SK-N-SH treated with all-trans-retinoic acid at 6 μM for 48 hours (cell line): ENCODE results near the gene PRPH2.

Source experiments
- ATAC-seq: fragments of 200-7000 bp; cut with Tn5 transposase; 3 replicates; pipeline ENCODE4 v1.9.1; 2020; ENCODE audit warnings: mild to moderate bottlenecking, moderate library complexity
- ARNTL ChIP-seq: fragments of 450-650 bp; formaldehyde crosslinking; IDR thresholded peaks from 2 replicates; pipeline ENCODE4 v1.5.0; 2020; ENCODE audit warnings: low read depth, mild to moderate bottlenecking, moderate library complexity, borderline replicate concordance
- BACH2 ChIP-seq: fragments of 250-450 bp; sonication (Bioruptor Pico); IDR thresholded peaks from 2 replicates; pipeline ENCODE4 v1.9.0; 2021; ENCODE audit warnings: mild to moderate bottlenecking, borderline replicate concordance
- CSDC2 ChIP-seq: fragments of 250-450 bp; sonication (Bioruptor Pico); IDR thresholded peaks from 2 replicates; pipeline ENCODE4 v1.5.0; 2020; ENCODE audit warnings: mild to moderate bottlenecking, moderate library complexity
- ESRRG ChIP-seq: fragments of 250-450 bp; sonication (Bioruptor Pico); IDR thresholded peaks from 2 replicates; pipeline ENCODE4 v1.6.1; 2021; ENCODE audit warnings: mild to moderate bottlenecking
- GLIS3 ChIP-seq: fragments of 250-450 bp; sonication (Bioruptor Pico); IDR thresholded peaks from 2 replicates; pipeline ENCODE4 v1.5.0; 2020; ENCODE audit warnings: mild to moderate bottlenecking, moderate library complexity
- ISL1 ChIP-seq: fragments of 250-450 bp; sonication (Bioruptor Pico); IDR thresholded peaks from 2 replicates; pipeline ENCODE4 v2.1.2; 2022; ENCODE audit warnings: mild to moderate bottlenecking, moderate library complexity
- OSR1 ChIP-seq: fragments of 250-450 bp; sonication (Bioruptor Pico); IDR thresholded peaks from 2 replicates; pipeline ENCODE4 v1.8.0; 2022; ENCODE audit warnings: moderate library complexity, mild to moderate bottlenecking, inconsistent platforms
- PPARA ChIP-seq: fragments of 250-450 bp; sonication (Bioruptor Pico); IDR thresholded peaks from 2 replicates; pipeline ENCODE4 v1.5.0; 2020; ENCODE audit warnings: mild to moderate bottlenecking, borderline replicate concordance
- RARB ChIP-seq: fragments of 250-450 bp; sonication (Bioruptor Pico); IDR thresholded peaks from 2 replicates; pipeline ENCODE4 v1.8.0; 2021; ENCODE audit warnings: mild to moderate bottlenecking, moderate library complexity
- SNAI2 ChIP-seq: fragments of 250-450 bp; sonication (Bioruptor Pico); IDR thresholded peaks from 2 replicates; pipeline ENCODE4 v1.5.0; 2020; ENCODE audit warnings: mild to moderate bottlenecking, moderate library complexity
- TCF4 ChIP-seq: fragments of 250-450 bp; sonication (Bioruptor Pico); IDR thresholded peaks from 2 replicates; pipeline ENCODE4 v1.8.0; 2021; ENCODE audit warnings: mild to moderate bottlenecking, moderate library complexity, borderline replicate concordance
- ZC3H10 ChIP-seq: fragments of 250-450 bp; sonication (Bioruptor Pico); IDR thresholded peaks from 2 replicates; pipeline ENCODE4 v1.5.1; 2021; ENCODE audit warnings: mild to moderate bottlenecking, moderate library complexity
- ZFP3 ChIP-seq: fragments of 250-450 bp; sonication (Bioruptor Pico); IDR thresholded peaks from 2 replicates; pipeline ENCODE4 v1.5.0; 2020; ENCODE audit warnings: mild to moderate bottlenecking, moderate library complexity
- ZFP30 ChIP-seq: fragments of 450-650 bp; formaldehyde crosslinking; IDR thresholded peaks from 2 replicates; pipeline ENCODE4 v1.5.0; 2022; ENCODE audit warnings: mild to moderate bottlenecking, moderate library complexity
- ZNF565 ChIP-seq: fragments of 450-650 bp; formaldehyde crosslinking; conservative IDR thresholded peaks from 2 replicates; pipeline ENCODE4 v1.5.0; 2020; ENCODE audit warnings: low read depth, mild to moderate bottlenecking, moderate library complexity
- ZNF70 ChIP-seq: fragments of 450-650 bp; formaldehyde crosslinking; IDR thresholded peaks from 2 replicates; pipeline ENCODE4 v1.5.0; 2020; ENCODE audit warnings: mild to moderate bottlenecking, moderate library complexity
- ZNF8 ChIP-seq: fragments of 450-650 bp; formaldehyde crosslinking; IDR thresholded peaks from 2 replicates; pipeline ENCODE4 v1.5.0; 2020; ENCODE audit warnings: mild to moderate bottlenecking, moderate library complexity
- TF ChIP-seq, protein P1 (sequence below): fragments of 250-450 bp; sonication (Bioruptor Pico); IDR thresholded peaks from 2 replicates; pipeline ENCODE4 v1.8.0; 2020; ENCODE audit warnings: mild to moderate bottlenecking, moderate library complexity, borderline replicate concordance
- TF ChIP-seq, protein P2 (sequence below): fragments of 250-450 bp; sonication (Bioruptor Pico); IDR thresholded peaks from 2 replicates; pipeline ENCODE4 v1.8.0; 2021; ENCODE audit warnings: low read depth, mild to moderate bottlenecking, moderate library complexity, borderline replicate concordance
- TF ChIP-seq, protein P3 (sequence below): fragments of 250-450 bp; sonication (Bioruptor Pico); IDR thresholded peaks from 2 replicates; pipeline ENCODE4 v1.5.0; 2020; ENCODE audit warnings: mild to moderate bottlenecking, moderate library complexity

The PRPH2 gene, protein sequence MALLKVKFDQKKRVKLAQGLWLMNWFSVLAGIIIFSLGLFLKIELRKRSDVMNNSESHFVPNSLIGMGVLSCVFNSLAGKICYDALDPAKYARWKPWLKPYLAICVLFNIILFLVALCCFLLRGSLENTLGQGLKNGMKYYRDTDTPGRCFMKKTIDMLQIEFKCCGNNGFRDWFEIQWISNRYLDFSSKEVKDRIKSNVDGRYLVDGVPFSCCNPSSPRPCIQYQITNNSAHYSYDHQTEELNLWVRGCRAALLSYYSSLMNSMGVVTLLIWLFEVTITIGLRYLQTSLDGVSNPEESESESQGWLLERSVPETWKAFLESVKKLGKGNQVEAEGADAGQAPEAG

GRCh38 chr6:42722497-42722896 lies at the start of gene PRPH2:
PRPH2 (minus strand) TSS chr6:42722597; CDS start chr6:42722334, 263 bp downstream.
- TF ChIP-seq ESRRG (no peak), ZFP3 (no peak), ARNTL (no peak), ZNF565 (CRISPR knock-in tag) (no peak)
- TF ChIP-seq, protein P1, sequence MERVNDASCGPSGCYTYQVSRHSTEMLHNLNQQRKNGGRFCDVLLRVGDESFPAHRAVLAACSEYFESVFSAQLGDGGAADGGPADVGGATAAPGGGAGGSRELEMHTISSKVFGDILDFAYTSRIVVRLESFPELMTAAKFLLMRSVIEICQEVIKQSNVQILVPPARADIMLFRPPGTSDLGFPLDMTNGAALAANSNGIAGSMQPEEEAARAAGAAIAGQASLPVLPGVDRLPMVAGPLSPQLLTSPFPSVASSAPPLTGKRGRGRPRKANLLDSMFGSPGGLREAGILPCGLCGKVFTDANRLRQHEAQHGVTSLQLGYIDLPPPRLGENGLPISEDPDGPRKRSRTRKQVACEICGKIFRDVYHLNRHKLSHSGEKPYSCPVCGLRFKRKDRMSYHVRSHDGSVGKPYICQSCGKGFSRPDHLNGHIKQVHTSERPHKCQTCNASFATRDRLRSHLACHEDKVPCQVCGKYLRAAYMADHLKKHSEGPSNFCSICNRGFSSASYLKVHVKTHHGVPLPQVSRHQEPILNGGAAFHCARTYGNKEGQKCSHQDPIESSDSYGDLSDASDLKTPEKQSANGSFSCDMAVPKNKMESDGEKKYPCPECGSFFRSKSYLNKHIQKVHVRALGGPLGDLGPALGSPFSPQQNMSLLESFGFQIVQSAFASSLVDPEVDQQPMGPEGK (CRISPR knock-in tag) = no peak
- no peak for ATAC-seq

DNA sequence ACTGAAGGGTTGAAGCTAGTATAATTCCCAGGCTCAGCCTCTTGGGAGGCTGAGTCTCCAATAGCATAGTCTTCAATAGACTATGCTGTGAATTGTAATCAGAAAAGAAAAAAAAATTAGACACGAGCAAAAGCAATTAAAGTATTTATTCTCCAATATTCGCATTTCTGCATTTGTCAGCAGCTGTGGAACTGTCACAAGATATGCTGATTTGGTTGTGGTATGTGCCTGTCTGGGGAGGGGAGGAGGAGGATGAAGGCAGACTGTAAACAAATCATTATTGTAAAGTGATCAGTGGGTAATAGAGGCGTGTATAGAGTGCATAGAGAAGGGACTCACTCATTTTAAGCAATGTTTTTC lies 49.3 kb upstream of the PRPH2 start:
- no peak for ATAC-seq
- TF ChIP-seq ISL1 (CRISPR knock-in tag) = no peak

- TF ChIP-seq ZNF70 (no peak), PPARA (no peak), ZFP30 (CRISPR knock-in tag) (no peak), ZC3H10 (CRISPR knock-in tag) (no peak), ZNF565 (CRISPR knock-in tag) (no peak), SNAI2 (CRISPR knock-in tag) (no peak)
- ATAC-seq = no peak
Measured at GRCh38 chr6:42769836-42770235, 47.4 kb upstream of the PRPH2 start.

DNA sequence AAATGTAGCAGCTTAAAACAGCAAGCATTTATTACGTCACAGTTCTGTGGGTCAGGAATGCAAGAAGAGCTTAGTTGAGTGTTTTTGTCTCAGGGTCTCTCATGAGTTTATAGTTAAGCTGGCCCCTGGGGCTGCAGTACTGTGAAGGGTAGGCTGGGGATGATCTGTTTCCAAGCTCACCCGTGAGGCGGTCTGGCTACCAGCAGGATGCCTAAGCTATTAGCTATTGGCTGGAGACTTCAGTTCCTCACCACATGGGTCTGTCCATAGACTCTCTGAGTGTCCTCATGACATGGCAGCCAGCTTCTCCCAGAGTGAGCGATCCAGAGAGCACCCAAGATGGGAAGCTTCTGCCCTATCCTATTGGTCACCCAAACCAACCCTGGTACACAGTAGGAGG lies 46.7 kb upstream of the PRPH2 start:
- no peak for ATAC-seq
- TF ChIP-seq ZNF8 (CRISPR knock-in tag) = no peak
- TF ChIP-seq, protein P1 (CRISPR knock-in tag) = no peak
- TF ChIP-seq OSR1 (CRISPR knock-in tag) = no peak

GRCh38 chr6:42766163-42766670 lies 43.8 kb upstream of the PRPH2 start:
- peak; percentile 86 for ATAC-seq
- no peak for TF ChIP-seq ESRRG
- no peak for TF ChIP-seq OSR1 (CRISPR knock-in tag)
- no peak for TF ChIP-seq ZC3H10 (CRISPR knock-in tag)
- no peak for TF ChIP-seq PPARA
- no peak for TF ChIP-seq ZFP30 (CRISPR knock-in tag)
- TF ChIP-seq, protein P2, sequence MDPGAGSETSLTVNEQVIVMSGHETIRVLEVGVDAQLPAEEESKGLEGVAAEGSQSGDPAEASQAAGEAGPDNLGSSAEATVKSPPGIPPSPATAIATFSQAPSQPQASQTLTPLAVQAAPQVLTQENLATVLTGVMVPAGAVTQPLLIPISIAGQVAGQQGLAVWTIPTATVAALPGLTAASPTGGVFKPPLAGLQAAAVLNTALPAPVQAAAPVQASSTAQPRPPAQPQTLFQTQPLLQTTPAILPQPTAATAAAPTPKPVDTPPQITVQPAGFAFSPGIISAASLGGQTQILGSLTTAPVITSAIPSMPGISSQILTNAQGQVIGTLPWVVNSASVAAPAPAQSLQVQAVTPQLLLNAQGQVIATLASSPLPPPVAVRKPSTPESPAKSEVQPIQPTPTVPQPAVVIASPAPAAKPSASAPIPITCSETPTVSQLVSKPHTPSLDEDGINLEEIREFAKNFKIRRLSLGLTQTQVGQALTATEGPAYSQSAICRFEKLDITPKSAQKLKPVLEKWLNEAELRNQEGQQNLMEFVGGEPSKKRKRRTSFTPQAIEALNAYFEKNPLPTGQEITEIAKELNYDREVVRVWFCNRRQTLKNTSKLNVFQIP (CRISPR knock-in tag) = no peak
- TF ChIP-seq BACH2 = no peak
- no peak for TF ChIP-seq GLIS3 (CRISPR knock-in tag)

- ATAC-seq = no peak
- TF ChIP-seq, protein P1 (CRISPR knock-in tag) = no peak
- TF ChIP-seq ZC3H10 (CRISPR knock-in tag) (no peak), RARB (CRISPR knock-in tag) (no peak), BACH2 (no peak), ZFP3 (no peak), ZNF70 (no peak), TCF4 (CRISPR knock-in tag) (no peak), PPARA (no peak), CSDC2 (CRISPR knock-in tag) (no peak)
- TF ChIP-seq, protein P3, sequence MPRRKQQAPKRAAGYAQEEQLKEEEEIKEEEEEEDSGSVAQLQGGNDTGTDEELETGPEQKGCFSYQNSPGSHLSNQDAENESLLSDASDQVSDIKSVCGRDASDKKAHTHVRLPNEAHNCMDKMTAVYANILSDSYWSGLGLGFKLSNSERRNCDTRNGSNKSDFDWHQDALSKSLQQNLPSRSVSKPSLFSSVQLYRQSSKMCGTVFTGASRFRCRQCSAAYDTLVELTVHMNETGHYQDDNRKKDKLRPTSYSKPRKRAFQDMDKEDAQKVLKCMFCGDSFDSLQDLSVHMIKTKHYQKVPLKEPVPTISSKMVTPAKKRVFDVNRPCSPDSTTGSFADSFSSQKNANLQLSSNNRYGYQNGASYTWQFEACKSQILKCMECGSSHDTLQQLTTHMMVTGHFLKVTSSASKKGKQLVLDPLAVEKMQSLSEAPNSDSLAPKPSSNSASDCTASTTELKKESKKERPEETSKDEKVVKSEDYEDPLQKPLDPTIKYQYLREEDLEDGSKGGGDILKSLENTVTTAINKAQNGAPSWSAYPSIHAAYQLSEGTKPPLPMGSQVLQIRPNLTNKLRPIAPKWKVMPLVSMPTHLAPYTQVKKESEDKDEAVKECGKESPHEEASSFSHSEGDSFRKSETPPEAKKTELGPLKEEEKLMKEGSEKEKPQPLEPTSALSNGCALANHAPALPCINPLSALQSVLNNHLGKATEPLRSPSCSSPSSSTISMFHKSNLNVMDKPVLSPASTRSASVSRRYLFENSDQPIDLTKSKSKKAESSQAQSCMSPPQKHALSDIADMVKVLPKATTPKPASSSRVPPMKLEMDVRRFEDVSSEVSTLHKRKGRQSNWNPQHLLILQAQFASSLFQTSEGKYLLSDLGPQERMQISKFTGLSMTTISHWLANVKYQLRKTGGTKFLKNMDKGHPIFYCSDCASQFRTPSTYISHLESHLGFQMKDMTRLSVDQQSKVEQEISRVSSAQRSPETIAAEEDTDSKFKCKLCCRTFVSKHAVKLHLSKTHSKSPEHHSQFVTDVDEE (CRISPR knock-in tag) = no peak
Measured at GRCh38 chr6:42764911-42765648, 42.7 kb upstream of the PRPH2 start.
